Subcutaneous adipose tissue (tissue), 4 donors: ENCODE data around the gene FCHSD2. TPM values are rescaled to one million over a fixed set of nuclear protein-coding genes. Genes with fewer than 3 reads are reported as not detected.

Source experiments
- total RNA-seq, 4 donors: library from RNA; depleted of rRNA; stranded (reverse); fragments of >200 nt; gene quantifications; one replicate each; pipeline ENCODE4 v1.1.0, GENCODE V29; 2016
- TF ChIP-seq, protein P1 (sequence below): fragments of 450-650 bp; IDR thresholded peaks from one replicate; pipeline ENCODE4 v1.5.1; 2016; ENCODE audit warnings: low read depth, mild to moderate bottlenecking, control low read depth, antibody characterized with exemption, moderate library complexity

FCHSD2 gene
- total RNA-seq, 4 donors from 2014 or later, result 26.2 to 34.7 (median 30.0) TPM

DNA sequence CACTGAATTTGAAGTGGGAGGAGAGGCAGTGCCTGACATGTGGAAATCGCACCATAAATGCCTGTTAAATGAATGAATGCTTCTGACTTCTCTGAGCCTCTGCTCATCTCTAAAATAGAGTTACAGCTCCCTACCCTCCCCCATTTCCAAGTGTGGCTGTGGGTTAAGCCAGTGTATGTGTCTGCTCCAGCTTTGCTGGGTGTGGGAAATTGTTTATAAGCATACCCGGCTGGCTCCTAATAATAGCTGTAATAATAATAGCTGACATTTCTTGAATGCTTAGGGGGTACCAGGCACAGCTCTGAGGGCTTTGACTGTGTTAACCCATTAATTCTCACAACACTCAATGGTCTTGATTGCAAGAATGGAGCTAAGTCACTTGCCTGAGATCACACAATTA lies 7.0 kb upstream of the FCHSD2 start:
- TF ChIP-seq, protein P1, sequence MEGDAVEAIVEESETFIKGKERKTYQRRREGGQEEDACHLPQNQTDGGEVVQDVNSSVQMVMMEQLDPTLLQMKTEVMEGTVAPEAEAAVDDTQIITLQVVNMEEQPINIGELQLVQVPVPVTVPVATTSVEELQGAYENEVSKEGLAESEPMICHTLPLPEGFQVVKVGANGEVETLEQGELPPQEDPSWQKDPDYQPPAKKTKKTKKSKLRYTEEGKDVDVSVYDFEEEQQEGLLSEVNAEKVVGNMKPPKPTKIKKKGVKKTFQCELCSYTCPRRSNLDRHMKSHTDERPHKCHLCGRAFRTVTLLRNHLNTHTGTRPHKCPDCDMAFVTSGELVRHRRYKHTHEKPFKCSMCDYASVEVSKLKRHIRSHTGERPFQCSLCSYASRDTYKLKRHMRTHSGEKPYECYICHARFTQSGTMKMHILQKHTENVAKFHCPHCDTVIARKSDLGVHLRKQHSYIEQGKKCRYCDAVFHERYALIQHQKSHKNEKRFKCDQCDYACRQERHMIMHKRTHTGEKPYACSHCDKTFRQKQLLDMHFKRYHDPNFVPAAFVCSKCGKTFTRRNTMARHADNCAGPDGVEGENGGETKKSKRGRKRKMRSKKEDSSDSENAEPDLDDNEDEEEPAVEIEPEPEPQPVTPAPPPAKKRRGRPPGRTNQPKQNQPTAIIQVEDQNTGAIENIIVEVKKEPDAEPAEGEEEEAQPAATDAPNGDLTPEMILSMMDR, result no peak

DNA sequence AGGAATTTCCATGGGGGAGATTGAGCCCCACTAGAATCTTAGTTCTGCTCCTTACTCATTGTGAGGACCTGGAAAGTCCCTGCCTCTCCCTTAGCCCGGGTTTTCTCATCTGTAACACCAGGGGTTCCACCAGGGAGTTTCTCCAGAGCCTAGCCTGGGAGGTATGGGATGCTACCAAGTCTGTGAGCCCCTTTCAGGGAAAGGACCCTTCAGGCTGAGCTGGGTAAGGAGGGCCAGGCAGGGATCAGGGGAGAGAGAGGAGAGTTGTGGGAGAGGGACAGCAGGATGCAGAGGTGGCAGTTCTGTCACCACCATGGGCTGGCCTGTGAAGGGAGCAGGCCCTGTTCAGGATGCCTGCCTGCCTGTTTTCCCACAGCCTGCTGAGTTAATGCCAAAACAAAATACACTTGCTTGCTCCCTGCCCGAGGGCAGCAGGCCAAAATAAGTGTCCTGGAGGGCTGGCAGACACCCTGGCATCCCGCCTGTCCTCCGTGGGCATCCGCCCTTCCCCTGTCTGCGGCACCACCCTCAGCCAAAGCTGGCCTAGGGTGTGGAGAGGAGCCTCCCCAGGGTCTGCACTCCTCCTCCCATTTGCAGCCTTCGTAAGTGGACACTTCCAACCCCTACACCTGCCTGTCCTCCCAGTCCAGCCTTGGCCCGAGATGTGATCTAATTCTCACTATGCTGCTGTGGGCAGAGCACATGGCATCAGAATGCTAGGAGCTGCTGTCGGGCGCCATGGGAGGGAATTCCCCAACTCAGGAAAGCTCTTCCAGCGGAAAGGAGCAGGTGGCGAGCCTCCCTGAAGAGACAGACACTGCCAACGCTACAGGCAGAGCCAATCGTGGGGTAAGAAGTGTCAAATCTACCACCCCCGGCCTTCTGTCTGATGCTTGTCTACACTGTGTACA lies 5.9 kb upstream of the FCHSD2 start:
- TF ChIP-seq, protein P1, result no peak

DNA sequence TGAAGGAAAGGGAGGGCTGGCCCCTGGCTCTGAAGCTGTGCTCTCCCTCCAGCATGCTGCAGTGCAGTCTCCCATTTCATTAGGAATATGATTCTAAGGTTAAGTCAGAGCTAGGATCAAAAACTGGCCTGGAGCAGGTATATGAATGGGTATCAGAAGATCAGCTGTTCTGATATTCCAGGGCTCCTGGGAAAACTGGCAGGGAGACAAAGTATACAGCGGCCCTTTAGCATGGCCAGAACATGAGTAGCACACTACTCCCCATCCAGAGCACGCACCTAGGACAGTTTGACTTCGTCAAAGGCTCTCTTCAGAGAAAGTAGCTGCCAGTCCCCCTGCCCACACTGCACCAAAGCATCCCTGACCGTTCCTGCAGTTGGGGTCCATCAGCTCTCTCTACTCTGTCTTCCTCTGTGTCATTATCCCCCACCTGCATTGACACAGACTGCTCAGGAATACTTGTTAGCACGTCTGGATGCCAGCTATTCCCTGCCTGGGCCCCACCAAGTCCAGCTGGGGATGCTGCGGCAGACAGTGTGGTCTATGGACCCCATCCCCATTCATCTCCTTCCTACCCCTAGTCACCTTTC lies 4.0 kb upstream of the FCHSD2 start:
- TF ChIP-seq, protein P1, result no peak

DNA sequence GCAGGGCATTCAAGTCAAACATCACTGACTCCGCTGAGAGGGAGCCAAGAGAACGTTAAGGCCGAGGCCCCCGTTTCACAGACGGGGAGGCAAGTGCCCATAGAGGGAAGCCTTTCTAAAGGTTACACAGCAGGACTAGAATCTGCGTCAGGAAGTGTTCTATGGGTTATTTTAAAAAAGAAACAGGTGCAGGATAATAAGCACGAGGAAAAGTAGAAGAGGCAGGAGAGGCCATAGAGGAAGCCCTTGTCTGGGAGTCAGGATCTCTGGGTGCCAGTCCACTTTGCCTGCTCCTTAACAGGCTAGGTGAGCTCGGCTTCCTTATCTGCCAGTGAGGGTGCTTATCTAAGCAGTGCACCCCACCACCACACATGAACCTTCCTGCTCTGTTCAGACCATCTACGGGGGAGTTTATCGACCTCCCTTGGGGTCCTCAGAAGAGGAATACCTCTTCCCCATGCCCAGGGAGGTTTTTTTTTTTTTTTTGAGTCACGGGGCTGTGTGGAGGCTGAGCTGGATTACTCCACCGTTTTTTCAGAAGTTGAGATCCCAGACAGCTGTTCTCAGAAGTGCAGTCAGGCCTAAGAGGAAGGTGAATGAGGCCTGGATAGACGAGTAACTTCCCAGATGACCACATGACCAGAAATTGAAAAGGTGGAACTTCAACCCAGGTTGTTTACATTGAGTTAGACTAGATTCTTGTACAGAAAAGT lies 1.2 kb upstream of the FCHSD2 start:
- TF ChIP-seq, protein P1, result no peak

DNA sequence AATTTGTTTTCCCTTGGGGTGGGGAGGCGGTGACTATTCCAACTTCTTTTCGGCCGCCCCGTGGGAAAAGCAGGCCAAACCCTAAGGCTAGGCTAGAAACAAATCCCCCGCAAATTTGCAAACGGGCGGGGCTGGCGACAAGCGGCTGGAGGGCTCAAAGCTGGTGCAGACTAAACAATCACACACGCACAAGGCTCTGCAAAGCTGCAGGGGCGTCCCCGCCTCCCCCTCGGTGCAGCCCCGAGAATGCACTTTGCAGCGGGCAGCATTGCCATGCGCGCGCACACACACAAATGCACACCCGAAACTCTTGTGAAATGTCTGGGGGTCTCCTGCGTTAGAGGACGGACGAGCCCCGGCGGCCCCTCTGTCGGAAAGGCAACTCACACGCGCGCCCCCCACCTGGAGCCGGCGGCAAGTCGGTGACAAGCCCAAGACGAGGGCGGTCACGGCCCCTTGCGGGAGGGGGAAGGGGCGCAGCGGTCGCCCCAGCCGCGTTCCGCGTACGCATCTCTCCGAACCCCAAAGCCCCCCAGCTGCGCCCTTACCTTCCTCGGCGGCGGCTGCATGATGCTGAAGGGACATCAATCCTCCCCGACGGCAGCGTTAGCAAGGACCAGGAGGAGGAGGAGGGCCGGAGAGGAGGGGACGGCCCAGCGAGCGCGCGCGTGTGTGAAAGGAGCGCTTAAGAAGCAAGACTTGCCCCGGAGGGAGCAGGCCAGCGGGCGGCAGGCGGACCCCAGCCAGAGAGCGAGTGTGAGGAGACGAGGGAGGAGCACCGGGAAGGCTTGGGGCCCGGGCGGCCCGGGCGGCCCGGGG lies 600 bp downstream of the FCHSD2 start:
- TF ChIP-seq, protein P1, result no peak

DNA sequence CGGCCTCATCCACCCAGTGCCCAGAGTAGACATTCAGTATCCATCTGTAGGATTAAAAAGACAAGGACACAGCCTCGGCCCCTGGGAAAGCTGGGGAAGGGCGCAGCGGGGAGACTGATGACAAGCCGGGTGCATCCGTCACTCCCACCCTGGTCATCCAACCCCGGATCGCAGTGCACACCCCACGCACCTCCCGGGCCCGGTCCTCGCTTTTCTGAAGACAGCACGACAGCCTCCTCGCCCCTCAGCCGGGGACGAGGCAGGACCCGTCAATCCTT lies 1.1 kb downstream of the FCHSD2 start:
- TF ChIP-seq, protein P1, result no peak
